H1 (cell line): ENCODE results near the gene LDLRAD3. TPM values are rescaled to one million over a fixed set of nuclear protein-coding genes. Genes with fewer than 3 reads are reported as not detected.
A peak's percentile ranks its signal among the peaks of the same experiment; 100 is the strongest.

Source experiments
- CTCF ChIA-PET: fragments of 300-600 bp; sonication (Branson Sonifier 250); formaldehyde crosslinking; loops from one replicate; lab custom pipeline; 2021; ENCODE audit not compliant: partially characterized antibody; lab: Charles Lee
- POLR2A ChIA-PET: fragments of 300-600 bp; sonication (Branson Sonifier 250); formaldehyde crosslinking; loops from one replicate; lab custom pipeline; 2021; ENCODE audit warnings: inconsistent platforms; ENCODE audit not compliant: partially characterized antibody; lab: Charles Lee
- DNase-seq, 2 experiments: peaks; one replicate each; pipeline versions ENCODE4 v3.0.0 to v3.0.0-alpha.2; 2010 to 2022; ENCODE audit warnings: low spot score in 2 of 2, low read depth in 1 of 2, mixed read lengths in 1 of 2
- FAIRE-seq: peaks from 2 replicates; lab custom pipeline; 2011; peaks lifted over from hg19 to GRCh38; lab: Jason Lieb, UNC
- H2AFZ ChIP-seq: 2 replicates; pipeline ENCODE4 v1.8.1; 2012; ENCODE audit warnings: low read length, inconsistent platforms
- H2AK5ac ChIP-seq: 2 replicates; pipeline ENCODE4 v1.6.1; 2013; ENCODE audit warnings: low read depth, low read length
- H2BK120ac ChIP-seq: replicated peaks from 2 replicates; pipeline ENCODE3; 2013; ENCODE audit warnings: low read depth, low read length, inconsistent platforms
- H2BK12ac ChIP-seq: 2 replicates; pipeline ENCODE4 v1.6.1; 2013; ENCODE audit warnings: low read depth, low read length
- H2BK15ac ChIP-seq: 2 replicates; pipeline ENCODE4 v1.6.1; 2013; ENCODE audit warnings: low read length
- H2BK20ac ChIP-seq: 2 replicates; pipeline ENCODE4 v1.6.1; 2013; ENCODE audit warnings: low read length
- H2BK5ac ChIP-seq: 2 replicates; pipeline ENCODE4 v1.6.1; 2013; ENCODE audit warnings: low read depth, low read length
- H3K14ac ChIP-seq: 2 replicates; pipeline ENCODE4 v1.6.1; 2013; ENCODE audit warnings: inconsistent platforms; ENCODE audit not compliant: insufficient read length
- H3K18ac ChIP-seq: 2 replicates; pipeline ENCODE4 v1.6.1; 2013; ENCODE audit warnings: low read length; ENCODE audit errors: extremely low read depth
- H3K23ac ChIP-seq: 2 replicates; pipeline ENCODE4 v1.6.1; 2013; ENCODE audit warnings: inconsistent platforms; ENCODE audit not compliant: insufficient read length
- H3K23me2 ChIP-seq: 2 replicates; pipeline ENCODE4 v1.6.1; 2013; ENCODE audit warnings: low read depth, low read length
- H3K27ac ChIP-seq: 2 replicates; pipeline ENCODE4 v1.6.1; 2011; ENCODE audit warnings: low read depth, low read length, inconsistent platforms
- H3K27me3 ChIP-seq, 4 experiments: replicated peaks in 1 of 4; 1 replicate in 1 of 4; 2 replicates in 3 of 4; pipeline versions ENCODE4 v1.6.1 to v1.8.1; 2011 to 2013; ENCODE audit warnings: low read length in 3 of 4, mild to moderate bottlenecking in 3 of 4, inconsistent platforms in 2 of 4, mixed read lengths in 2 of 4, moderate library complexity in 1 of 4; ENCODE audit not compliant: control insufficient read depth in 3 of 4, insufficient read depth in 3 of 4; ENCODE audit errors: extremely low read depth in 1 of 4
- H3K36me3 ChIP-seq, 4 experiments: 2 replicates each; pipeline versions ENCODE4 v1.6.1 to v1.8.1; 2011 to 2013; ENCODE audit warnings: mild to moderate bottlenecking in 4 of 4, low read length in 3 of 4, moderate library complexity in 2 of 4, control low read depth in 1 of 4, inconsistent platforms in 1 of 4; ENCODE audit not compliant: insufficient read depth in 4 of 4, control insufficient read depth in 2 of 4
- H3K4ac ChIP-seq: replicated peaks from 2 replicates; pipeline ENCODE3; 2013; ENCODE audit warnings: low read length, low read depth, mixed read lengths, inconsistent platforms; ENCODE audit not compliant: insufficient read length
- H3K4me1 ChIP-seq, 4 experiments: replicated peaks in 1 of 4; 1 replicate in 1 of 4; 2 replicates in 3 of 4; pipeline versions ENCODE4 v1.6.1 to v1.8.1; 2011 to 2013; ENCODE audit warnings: low read length in 3 of 4, inconsistent platforms in 2 of 4, mixed read lengths in 1 of 4; ENCODE audit not compliant: insufficient read depth in 4 of 4, control insufficient read depth in 3 of 4
- H3K4me2 ChIP-seq, 2 experiments: 2 replicates each; pipeline versions ENCODE4 v1.6.1 to v1.8.1; 2011 to 2013; ENCODE audit warnings: low read depth in 2 of 2, low read length in 2 of 2, control low read depth in 1 of 2, inconsistent platforms in 1 of 2, mild to moderate bottlenecking in 1 of 2; ENCODE audit not compliant: insufficient read depth in 1 of 2
- H3K4me3 ChIP-seq, 4 experiments: fragments of 200-600, 300-600 bp in 1 of 4; sonication (generic), shearing (Covaris generic), sonication (Bioruptor Twin) in 1 of 4; 2 replicates each; pipeline versions ENCODE4 v1.5.1 to v1.8.1; 2011 to 2016; ENCODE audit warnings: low read length in 4 of 4, low read depth in 3 of 4, control low read depth in 2 of 4, inconsistent platforms in 2 of 4, mild to moderate bottlenecking in 2 of 4, mixed read lengths in 1 of 4, moderate library complexity in 1 of 4; ENCODE audit not compliant: insufficient read depth in 2 of 4; ENCODE audit errors: extremely low read depth in 1 of 4
- H3K56ac ChIP-seq: replicated peaks from 2 replicates; pipeline ENCODE3; 2013; ENCODE audit warnings: low read depth, mild to moderate bottlenecking, mixed read lengths, low read length, inconsistent platforms; ENCODE audit not compliant: insufficient read length
- H3K79me1 ChIP-seq: 2 replicates; pipeline ENCODE4 v1.6.1; 2013; ENCODE audit warnings: low read depth, low read length, control low read depth
- H3K79me2 ChIP-seq, 2 experiments: 2 replicates each; pipeline versions ENCODE4 v1.6.1 to v1.8.1; 2012 to 2013; ENCODE audit warnings: low read length in 2 of 2, mild to moderate bottlenecking in 2 of 2, inconsistent platforms in 1 of 2; ENCODE audit not compliant: insufficient read depth in 2 of 2, control insufficient read depth in 1 of 2
- H3K9ac ChIP-seq, 4 experiments: replicated peaks in 1 of 4; 1 replicate in 1 of 4; 2 replicates in 3 of 4; pipeline versions ENCODE4 v1.6.1 to v1.8.1; 2011 to 2013; ENCODE audit warnings: low read depth in 3 of 4, low read length in 3 of 4, control low read depth in 2 of 4, mild to moderate bottlenecking in 2 of 4, moderate library complexity in 2 of 4, inconsistent platforms in 1 of 4; ENCODE audit errors: extremely low read depth in 1 of 4
- H3K9me3 ChIP-seq, 2 experiments: 2 replicates each; pipeline versions ENCODE4 v1.6.1 to v1.8.1; 2012 to 2013; ENCODE audit warnings: mild to moderate bottlenecking in 2 of 2, moderate library complexity in 2 of 2, control low read depth in 1 of 2, inconsistent platforms in 1 of 2, low read depth in 1 of 2, low read length in 1 of 2, mixed read lengths in 1 of 2; ENCODE audit not compliant: insufficient read depth in 2 of 2
- H4K20me1 ChIP-seq, 2 experiments: replicated peaks in 1 of 2; 2 replicates each; pipeline versions ENCODE3 to v1.8.1; 2011 to 2013; ENCODE audit warnings: inconsistent platforms in 2 of 2, low read length in 2 of 2, mild to moderate bottlenecking in 1 of 2; ENCODE audit not compliant: insufficient read depth in 2 of 2, control insufficient read depth in 1 of 2
- H4K5ac ChIP-seq: 2 replicates; pipeline ENCODE4 v1.6.1; 2013; ENCODE audit warnings: low read length, low read depth, mixed read lengths, inconsistent platforms; ENCODE audit not compliant: insufficient read length
- H4K8ac ChIP-seq: 2 replicates; pipeline ENCODE4 v1.8.0; 2013; ENCODE audit warnings: mild to moderate bottlenecking, moderate library complexity, low read length, inconsistent platforms; ENCODE audit not compliant: insufficient read depth; ENCODE audit errors: extremely low read depth
- H4K91ac ChIP-seq: replicated peaks from 2 replicates; pipeline ENCODE3; 2013; ENCODE audit warnings: low read length, mixed read lengths, inconsistent platforms; ENCODE audit not compliant: insufficient read length
- EP300 ChIP-seq, 2 experiments: IDR thresholded peaks; 1 replicate in 1 of 2; 2 replicates in 1 of 2; pipeline ENCODE4 v1.6.1; 2011 to 2012; ENCODE audit warnings: low read depth in 2 of 2, low read length in 2 of 2, mild to moderate bottlenecking in 2 of 2, borderline replicate concordance in 1 of 2, inconsistent platforms in 1 of 2, moderate library complexity in 1 of 2
- POLR2AphosphoS5 ChIP-seq: IDR thresholded peaks from 2 replicates; pipeline ENCODE4 v1.6.1; 2011; ENCODE audit warnings: low read depth, low read length
- ZNF274 ChIP-seq: IDR thresholded peaks from 2 replicates; pipeline ENCODE4 v1.7.0; 2012; ENCODE audit warnings: low read length, borderline replicate concordance; ENCODE audit errors: extremely low read depth
- WGBS, 2 experiments: shearing (Covaris generic) in 1 of 2; methylation state at CpG; one replicate each; pipeline versions ENCODE4 v1.1.6 to v1.1.7; 2013 to 2015; ENCODE audit warnings: low lambda C conversion rate in 2 of 2, mixed read lengths in 2 of 2, inconsistent platforms in 1 of 2, low coverage in 1 of 2, missing lambda C conversion rate in 1 of 2; ENCODE audit not compliant: insufficient replicate concordance in 2 of 2, insufficient coverage in 1 of 2, insufficient read length in 1 of 2; ENCODE audit errors: extremely low coverage in 1 of 2, missing lambda C conversion rate in 1 of 2; 5-methylcytosine and 5-hydroxymethylcytosine counted together
- polyA plus RNA-seq, 7 experiments: library from polyadenylated mRNA; depleted of rRNA in 3 of 7; stranded (reverse) in 5 of 7; unstranded in 2 of 7; fragments of >200 nt in 5 of 7; fragments of 200-250 nt in 2 of 7; gene quantifications; 1 replicate in 5 of 7; 2 replicates in 1 of 7; 4 replicates in 1 of 7; pipeline versions ENCODE4 v1.2.1 to v1.2.3, GENCODE V29; 2011 to 2013; ENCODE audit warnings: missing spikeins in 2 of 7, mixed read lengths in 2 of 7
- total RNA-seq: library from RNA; stranded (reverse); fragmentation: NEBNext Ultra II Directional; extraction: Animal tissue kit (Norgen Biotek cat#: 25700); gene quantifications from 2 replicates; pipeline ENCODE4 v1.2.1, GENCODE V29; 2021

Gene LDLRAD3
- total and polyA plus RNA-seq, 2 of the 8 experiments (the other 6 are each of a cell fraction or from before 2014, with no cell fraction given) = 18.6 to 22.8 TPM

DNA sequence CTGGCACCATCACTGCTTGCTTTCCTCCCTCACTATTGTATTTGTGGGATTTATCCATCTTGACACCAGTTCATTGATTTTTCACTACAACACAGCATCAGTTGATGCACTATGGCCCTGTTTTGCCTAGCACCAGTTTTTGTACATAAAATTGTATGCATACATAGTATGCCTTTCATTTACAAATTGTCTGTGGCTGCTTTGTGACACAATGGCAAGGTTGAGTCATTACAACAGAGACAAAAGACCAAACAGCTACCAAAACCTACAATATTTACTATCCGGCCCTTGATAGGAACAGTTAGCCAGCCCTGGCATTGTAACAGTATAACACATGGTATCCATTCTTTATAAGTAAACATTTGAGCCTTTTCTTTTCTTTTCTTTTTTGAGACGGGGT lies 150.3 kb downstream of the LDLRAD3 start:
- Histone ChIP-seq H3K4me2 (no peak overlapping the region), H2AK5ac (no peak overlapping the region), H4K5ac (no peak overlapping the region), H3K27me3 (no peaks in the 10 kb centered on the region), H4K20me1 (no peaks in the 10 kb centered on the region), H3K4me1 (peaks cover 2 to 28% (median 19%) of the 10 kb centered on the region in 4 experiments; a peak in 5 of 7 replicates), H3K18ac (no peak overlapping the region; the same call in 1 of the 2 replicates), H3K36me3 (peaks cover 0 to 23% (median 1%) of the 10 kb centered on the region in 4 experiments; a peak in 1 of 8 replicates), H3K23me2 (no peaks in the 10 kb centered on the region), H3K79me2 (peaks cover 0 to 2% of the 10 kb centered on the region in 2 experiments; a peak in 1 of 4 replicates), H4K91ac (no peak overlapping the region), H2AFZ (no peak overlapping the region), H2BK5ac (peak overlapping the region; percentile 17; the same call in 1 of the 2 replicates), H3K56ac (no peak overlapping the region), H3K79me1 (no peaks in the 10 kb centered on the region), H3K4ac (no peak overlapping the region), H3K27ac (peak overlapping the region; percentile 12; the same call in 1 of the 2 replicates), H2BK120ac (peak overlapping the region; percentile 5), H3K23ac (no peak overlapping the region), H2BK15ac (no peak overlapping the region), H2BK12ac (peak overlapping the region; percentile 69), H2BK20ac (peak overlapping the region; percentile 94; the same call in 1 of the 2 replicates), H3K9me3 (no peaks in the 10 kb centered on the region), H3K4me3 (no peak overlapping the region), H3K9ac (no peak overlapping the region), H3K14ac (no peak overlapping the region), H4K8ac (no peak overlapping the region)
- CTCF ChIA-PET = interaction anchor here (0.7 to 4.1 kb wide), 4 partner anchors 11 to 607 kb away, joined by 3 to 15 read pairs (median 4); no protein-coding TSS in a partner anchor
- POLR2A ChIA-PET = interaction anchor here (3.0 to 11.7 kb wide), 2 partner anchors 11 to 17 kb away, joined by 10 to 102 read pairs; no protein-coding TSS in a partner anchor
- WGBS, 2 experiments = 98% methylated on average over 2 of the region's 2 CpGs; no CpG with 5 or more reads in 1 of the 2 experiments
- no peak for DNase-seq
- no peak for FAIRE-seq
- no peak for TF ChIP-seq POLR2AphosphoS5
- no peak for TF ChIP-seq ZNF274
- TF ChIP-seq EP300 (IDR thresholded peaks at IDR 0.05; ENCODE audit: borderline replicate concordance in 1 of 2, low read depth in 2 of 2, low read length in 2 of 2) = no peak
